MCF 10A (cell line): ENCODE data around the gene PBOV1. TPM values are rescaled to one million over a fixed set of nuclear protein-coding genes. Genes with fewer than 3 reads are reported as not detected.

Experiments
- BruUV-seq: library from RNA; stranded (reverse); fragments of 400-500 nt; replicated peaks from 2 replicates; lab custom pipeline; 2021; lab: Mats Ljungman, UMichigan
- CTCF ChIA-PET: fragments of 300-600 bp; sonication (Branson Sonifier 250); formaldehyde crosslinking; extraction: SDS; loops from one replicate; lab custom pipeline; 2021; ENCODE audit warnings: antibody characterized with exemption, inconsistent platforms; lab: Yijun Ruan, JAX
- POLR2A ChIA-PET: fragments of 300-600, 350-650 bp; sonication (Branson Sonifier 250); formaldehyde crosslinking; extraction: SDS; loops from one replicate; lab custom pipeline; 2020; ENCODE audit warnings: antibody characterized with exemption, inconsistent platforms; lab: Yijun Ruan, JAX
- DNase-seq: peaks from one replicate; pipeline ENCODE4 v3.0.0-alpha.2; 2018; ENCODE audit not compliant: unreplicated experiment
- H3K27ac Mint-ChIP-seq: one replicate; pipeline ENCODE4 v1.8.0; 2022; ENCODE audit warnings: mild to moderate bottlenecking, low read depth, mixed read lengths; ENCODE audit not compliant: unreplicated experiment
- H3K27me3 Mint-ChIP-seq: one replicate; pipeline ENCODE4 v1.8.0; 2022; ENCODE audit warnings: mixed read lengths; ENCODE audit not compliant: insufficient read depth, unreplicated experiment
- H3K36me3 Mint-ChIP-seq: one replicate; pipeline ENCODE4 v1.8.0; 2022; ENCODE audit warnings: mild to moderate bottlenecking, moderate library complexity, mixed read lengths; ENCODE audit not compliant: insufficient read depth, unreplicated experiment
- H3K4me1 Mint-ChIP-seq: one replicate; pipeline ENCODE4 v1.8.0; 2022; ENCODE audit warnings: mixed read lengths; ENCODE audit not compliant: insufficient read depth, unreplicated experiment
- H3K4me3 Mint-ChIP-seq: one replicate; pipeline ENCODE4 v1.8.0; 2022; ENCODE audit warnings: mild to moderate bottlenecking, moderate library complexity, mixed read lengths; ENCODE audit not compliant: unreplicated experiment
- H3K9me3 Mint-ChIP-seq: one replicate; pipeline ENCODE4 v1.8.0; 2022; ENCODE audit warnings: mixed read lengths; ENCODE audit not compliant: unreplicated experiment
- intact Hi-C: fragments of 100-400 bp; cut with micrococcal nuclease; formaldehyde crosslinking; loops from 2 replicates; pipeline ENCODE4 v1.14.1; 2022
- total RNA-seq: library from RNA; stranded (reverse); gene quantifications from 2 replicates; pipeline ENCODE4 v1.2.3, GENCODE V29; 2022
- TF ChIP-seq, protein P1 (sequence below): fragments of 200-600 bp; IDR thresholded peaks from one replicate; pipeline ENCODE4 v1.8.0; 2022; ENCODE audit warnings: antibody characterized with exemption, mild to moderate bottlenecking; ENCODE audit not compliant: unreplicated experiment

PBOV1 gene
- total RNA-seq, 1 experiment from 2014 or later, result not detected

DNA sequence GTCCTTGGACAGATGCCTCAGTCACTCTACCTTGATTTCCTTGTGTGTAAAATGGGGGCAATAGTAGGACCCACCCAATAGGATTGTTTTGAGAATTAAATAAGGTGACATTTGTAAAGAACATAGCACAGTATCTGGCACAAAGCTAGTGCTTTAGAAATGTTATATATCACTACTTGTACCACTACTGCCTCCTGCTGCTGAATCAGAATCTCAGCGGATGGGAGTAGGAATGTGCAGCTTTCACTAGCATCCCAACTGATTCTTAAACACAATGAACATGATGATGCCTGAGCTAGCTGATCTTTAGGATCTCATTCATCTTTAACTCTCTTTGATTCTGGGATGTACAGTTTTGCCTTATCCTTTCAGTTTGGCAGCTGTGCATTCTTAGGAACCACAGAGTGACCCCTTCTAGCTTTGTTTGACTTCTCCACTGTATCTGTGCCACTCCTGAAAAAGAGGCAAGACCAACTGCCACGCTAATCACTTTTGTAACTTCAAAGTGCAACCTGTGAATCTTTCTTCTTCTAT, 7.2 kb downstream of the PBOV1 start:
- H3K4me3 Mint-ChIP-seq, result no peak overlapping the region
- no peaks in the 10 kb centered on the region for H3K9me3 Mint-ChIP-seq
- peak; percentile 2 for DNase-seq
- CTCF ChIA-PET, result interaction anchor here (1.4 kb wide), 1 partner anchor 77 kb away, joined by 3 read pairs; no protein-coding TSS in a partner anchor
- TF ChIP-seq, protein P1, sequence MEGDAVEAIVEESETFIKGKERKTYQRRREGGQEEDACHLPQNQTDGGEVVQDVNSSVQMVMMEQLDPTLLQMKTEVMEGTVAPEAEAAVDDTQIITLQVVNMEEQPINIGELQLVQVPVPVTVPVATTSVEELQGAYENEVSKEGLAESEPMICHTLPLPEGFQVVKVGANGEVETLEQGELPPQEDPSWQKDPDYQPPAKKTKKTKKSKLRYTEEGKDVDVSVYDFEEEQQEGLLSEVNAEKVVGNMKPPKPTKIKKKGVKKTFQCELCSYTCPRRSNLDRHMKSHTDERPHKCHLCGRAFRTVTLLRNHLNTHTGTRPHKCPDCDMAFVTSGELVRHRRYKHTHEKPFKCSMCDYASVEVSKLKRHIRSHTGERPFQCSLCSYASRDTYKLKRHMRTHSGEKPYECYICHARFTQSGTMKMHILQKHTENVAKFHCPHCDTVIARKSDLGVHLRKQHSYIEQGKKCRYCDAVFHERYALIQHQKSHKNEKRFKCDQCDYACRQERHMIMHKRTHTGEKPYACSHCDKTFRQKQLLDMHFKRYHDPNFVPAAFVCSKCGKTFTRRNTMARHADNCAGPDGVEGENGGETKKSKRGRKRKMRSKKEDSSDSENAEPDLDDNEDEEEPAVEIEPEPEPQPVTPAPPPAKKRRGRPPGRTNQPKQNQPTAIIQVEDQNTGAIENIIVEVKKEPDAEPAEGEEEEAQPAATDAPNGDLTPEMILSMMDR, result no peak
- BruUV-seq, result no TSS peak
- POLR2A ChIA-PET, result interaction anchor here (0.6 to 1.0 kb wide), 3 partner anchors 17 to 193 kb away, joined by 3 to 4 read pairs (median 3); partner anchors contain the start of gene HEBP2
- no peaks in the 10 kb centered on the region for H3K36me3 Mint-ChIP-seq
- H3K4me1 Mint-ChIP-seq, result no peaks in the 10 kb centered on the region
- H3K27ac Mint-ChIP-seq, result no peak overlapping the region
- intact Hi-C loops, result no loop called here
- no peaks in the 10 kb centered on the region for H3K27me3 Mint-ChIP-seq

DNA sequence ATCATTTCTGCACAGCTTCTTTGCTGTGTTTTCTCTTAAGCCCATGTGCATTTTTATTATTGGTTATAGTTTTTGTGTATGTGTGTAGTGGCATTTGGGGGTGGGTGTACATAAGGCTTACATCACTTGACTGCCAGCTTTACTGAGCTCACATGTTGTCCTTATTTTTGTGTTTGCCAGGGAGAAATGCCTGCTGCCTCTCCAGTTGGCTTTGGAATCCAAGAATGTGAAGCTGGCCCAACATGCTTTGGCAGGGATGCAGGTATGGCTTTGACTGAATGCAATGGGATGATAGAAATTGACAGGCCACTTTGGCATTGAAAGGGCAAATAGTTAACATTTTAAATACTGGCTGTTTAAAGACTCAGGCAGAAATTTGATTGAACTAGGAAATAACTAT, 11.4 kb downstream of the PBOV1 start:
- Mint-ChIP-seq H3K4me3 (no peak overlapping the region), H3K27me3 (no peaks in the 10 kb centered on the region), H3K9me3 (no peaks in the 10 kb centered on the region), H3K27ac (no peak overlapping the region), H3K36me3 (no peaks in the 10 kb centered on the region), H3K4me1 (no peaks in the 10 kb centered on the region)
- BruUV-seq, result no TSS peak
- ChIA-PET POLR2A (interaction anchor here (0.6 kb wide), 1 partner anchor 17 kb away, joined by 3 read pairs; no protein-coding TSS in a partner anchor), CTCF (no interaction called here)
- TF ChIP-seq, protein P1, result no peak
- no peak for DNase-seq
- intact Hi-C loops, result no loop called here

DNA sequence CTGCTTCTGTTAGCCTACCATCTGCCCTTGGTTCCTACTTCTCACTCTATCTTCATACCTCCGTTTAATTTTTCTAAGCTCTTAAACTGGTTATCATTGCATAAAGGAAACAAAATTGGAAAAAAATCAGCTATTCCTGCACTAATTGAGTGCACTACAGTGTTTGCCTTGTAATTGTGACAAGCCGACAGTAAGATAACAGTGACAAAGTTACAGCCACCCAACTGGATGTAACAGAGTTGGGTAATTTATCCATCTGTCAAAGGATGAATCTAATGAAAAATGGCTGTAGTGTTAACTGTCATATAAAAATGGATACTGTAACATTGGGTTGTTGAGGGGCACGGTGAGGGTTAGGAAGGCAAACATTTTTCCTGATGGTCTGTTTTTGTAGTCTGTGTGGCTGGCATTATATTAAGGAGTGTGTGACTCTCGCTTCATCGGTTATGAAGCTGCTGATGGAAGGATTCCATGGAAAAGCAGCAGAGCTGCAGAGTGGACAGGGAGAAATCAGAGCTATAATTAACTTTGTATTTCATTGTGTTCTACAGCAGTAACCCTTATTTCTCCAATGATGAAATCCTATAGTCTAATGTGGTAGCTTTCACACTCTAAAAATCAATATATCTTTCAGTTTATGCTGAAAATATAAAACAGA, 12.7 kb downstream of the PBOV1 start:
- H3K27me3 Mint-ChIP-seq, result no peaks in the 10 kb centered on the region
- DNase-seq, result no peak
- ChIA-PET CTCF (interaction anchor here (0.6 to 1.0 kb wide), 2 partner anchors 32 to 46 kb away, joined by 3 to 7 read pairs; no protein-coding TSS in a partner anchor), POLR2A (no interaction called here)
- intact Hi-C loops, result no loop called here
- no peaks in the 10 kb centered on the region for H3K4me1 Mint-ChIP-seq
- TF ChIP-seq, protein P1, result no peak
- no peak overlapping the region for H3K27ac Mint-ChIP-seq
- no peaks in the 10 kb centered on the region for H3K9me3 Mint-ChIP-seq
- H3K4me3 Mint-ChIP-seq, result no peak overlapping the region
- H3K36me3 Mint-ChIP-seq, result no peaks in the 10 kb centered on the region
- BruUV-seq, result no TSS peak

DNA sequence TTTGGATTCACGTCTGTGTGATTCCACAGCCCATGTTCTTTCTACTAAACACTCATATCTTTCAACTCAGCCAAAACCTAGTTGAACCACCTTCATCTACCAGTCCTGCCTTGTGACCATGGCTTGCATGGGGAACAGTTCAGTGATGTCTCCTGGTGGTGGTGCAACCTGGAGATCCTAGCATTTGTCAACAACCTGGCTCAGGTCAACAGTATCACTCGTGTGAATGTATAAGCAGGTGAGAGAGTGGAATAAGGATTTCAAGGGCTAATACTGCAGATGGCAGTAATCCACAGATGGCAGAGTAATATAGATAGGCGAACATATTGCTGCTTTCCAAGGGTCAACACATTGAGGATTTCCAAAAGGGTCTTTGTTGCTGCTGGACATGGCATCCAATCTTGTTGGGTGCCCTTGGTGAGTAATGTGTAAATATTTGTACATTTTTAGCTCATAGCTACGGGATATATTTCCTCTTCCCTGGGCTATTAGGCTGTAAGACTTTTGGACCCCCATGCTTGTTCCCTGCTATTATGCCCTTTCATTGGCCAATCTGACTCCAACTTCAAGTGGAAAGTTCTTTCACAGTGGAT, 13.4 kb downstream of the PBOV1 start:
- BruUV-seq, result no TSS peak
- no peak overlapping the region for H3K4me3 Mint-ChIP-seq
- TF ChIP-seq, protein P1, result no peak
- intact Hi-C loops, result no loop called here
- POLR2A ChIA-PET, result no interaction called here
- no peaks in the 10 kb centered on the region for H3K27me3 Mint-ChIP-seq
- no peaks in the 10 kb centered on the region for H3K9me3 Mint-ChIP-seq
- CTCF ChIA-PET, result interaction anchor here (0.5 kb wide), 1 partner anchor 44 kb away, joined by 3 read pairs; no protein-coding TSS in a partner anchor
- no peak for DNase-seq
- H3K27ac Mint-ChIP-seq, result no peak overlapping the region
- H3K4me1 Mint-ChIP-seq, result no peaks in the 10 kb centered on the region
- no peaks in the 10 kb centered on the region for H3K36me3 Mint-ChIP-seq
